Cardiac atrium fibroblast (primary cell): ENCODE measurements around the gene KRT27. TPM values are rescaled to one million over a fixed set of nuclear protein-coding genes. Genes with fewer than 3 reads are reported as not detected.

Experiments used
- total RNA-seq: library from RNA; depleted of rRNA; stranded (reverse); fragments of >200 nt; gene quantifications from 2 replicates; pipeline ENCODE4 v1.2.3, GENCODE V29; 2015

KRT27 gene, protein sequence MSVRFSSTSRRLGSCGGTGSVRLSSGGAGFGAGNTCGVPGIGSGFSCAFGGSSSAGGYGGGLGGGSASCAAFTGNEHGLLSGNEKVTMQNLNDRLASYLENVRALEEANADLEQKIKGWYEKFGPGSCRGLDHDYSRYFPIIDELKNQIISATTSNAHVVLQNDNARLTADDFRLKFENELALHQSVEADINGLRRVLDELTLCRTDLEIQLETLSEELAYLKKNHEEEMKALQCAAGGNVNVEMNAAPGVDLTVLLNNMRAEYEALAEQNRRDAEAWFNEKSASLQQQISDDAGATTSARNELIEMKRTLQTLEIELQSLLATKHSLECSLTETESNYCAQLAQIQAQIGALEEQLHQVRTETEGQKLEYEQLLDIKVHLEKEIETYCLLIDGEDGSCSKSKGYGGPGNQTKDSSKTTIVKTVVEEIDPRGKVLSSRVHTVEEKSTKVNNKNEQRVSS
- not detected in 2 replicates for total RNA-seq

DNA sequence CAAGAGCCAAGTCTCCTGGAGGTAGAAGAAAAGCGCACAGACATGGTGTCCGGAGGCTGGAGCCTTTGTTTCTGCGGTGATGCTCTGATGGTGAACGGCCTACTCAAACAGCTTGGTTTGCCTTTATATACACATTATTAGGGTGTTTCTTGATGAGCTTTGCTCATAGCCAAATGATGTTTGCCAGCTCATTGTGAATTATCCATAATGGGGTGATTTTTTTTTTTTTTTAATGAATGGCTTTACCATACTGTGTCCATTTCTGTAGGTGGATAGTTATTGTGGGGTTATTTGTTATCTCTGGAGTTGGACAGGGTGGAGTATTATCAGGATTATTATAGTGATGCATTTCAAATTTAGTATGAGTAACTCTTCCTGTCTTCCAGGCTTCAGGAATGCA, at the start of gene KRT27:
KRT27 (minus strand) TSS at position 101 of the 400 bp plus-strand sequence; CDS start at position 44, 57 bp downstream.

DNA sequence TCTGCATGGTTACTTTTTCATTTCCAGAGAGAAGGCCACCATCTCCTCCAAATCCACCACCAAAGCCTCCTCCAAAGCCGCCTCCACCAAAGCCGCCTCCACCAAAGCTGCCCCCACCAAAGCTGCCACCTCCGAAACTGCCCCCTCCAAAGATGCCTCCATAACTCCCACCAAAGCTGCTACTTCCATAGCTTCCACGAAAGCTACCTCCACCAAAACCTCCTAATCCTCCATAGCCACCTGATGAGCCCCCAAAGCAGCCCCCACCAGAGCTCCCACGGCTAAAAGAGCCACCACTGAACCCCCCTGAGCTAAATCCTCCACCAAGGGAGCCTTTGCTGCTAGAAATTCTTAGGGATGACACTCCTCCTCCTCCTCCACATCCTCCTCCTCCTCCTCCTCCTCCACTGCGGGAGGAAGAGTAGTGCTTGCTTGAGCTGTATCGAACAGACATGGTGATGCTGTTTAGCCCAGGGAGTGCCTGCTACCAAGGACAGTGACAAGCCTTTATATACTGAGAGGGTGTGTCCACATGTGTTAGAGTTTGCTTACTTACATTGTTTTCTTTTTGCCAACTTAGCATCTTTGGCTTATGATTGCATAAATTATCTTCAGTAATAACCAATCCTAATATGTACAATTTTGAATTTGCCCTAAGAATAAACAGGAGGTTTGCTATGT, 39.9 kb upstream of the KRT27 start, which contains the start of gene KRT10:
KRT10 (minus strand) TSS at position 483 of the 681 bp plus-strand sequence; CDS start at position 454, 29 bp downstream.

GRCh38 chr17:40799859-40800258, 17.5 kb upstream of the KRT27 start, which contains the start of gene KRT28:
Gene KRT28, minus strand, starts transcription at chr17:40799959. Its CDS starts 66 bp downstream, at chr17:40799893.

DNA sequence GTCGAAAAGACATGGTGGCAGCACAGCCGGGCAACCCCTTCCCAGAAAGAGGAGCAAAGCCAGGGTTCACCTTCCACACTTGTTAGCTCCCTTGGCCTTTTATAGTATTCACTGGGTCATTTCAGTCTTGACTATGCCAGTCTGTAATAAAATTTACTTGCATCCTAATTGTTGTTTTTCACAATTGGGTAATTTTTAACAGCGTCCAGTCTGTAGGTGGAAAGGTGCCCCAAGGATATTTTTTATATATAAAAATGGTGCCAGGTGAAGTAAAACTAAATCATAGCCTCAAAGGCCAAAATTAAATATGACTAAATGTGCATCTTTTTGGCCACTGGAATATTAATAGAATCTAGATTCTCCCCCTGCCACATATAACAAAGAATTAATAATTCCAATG, 10.2 kb downstream of the KRT27 start, which contains the start of gene KRT26:
KRT26 (minus strand) TSS at position 101 of the 400 bp plus-strand sequence; CDS start at position 13, 88 bp downstream.

DNA sequence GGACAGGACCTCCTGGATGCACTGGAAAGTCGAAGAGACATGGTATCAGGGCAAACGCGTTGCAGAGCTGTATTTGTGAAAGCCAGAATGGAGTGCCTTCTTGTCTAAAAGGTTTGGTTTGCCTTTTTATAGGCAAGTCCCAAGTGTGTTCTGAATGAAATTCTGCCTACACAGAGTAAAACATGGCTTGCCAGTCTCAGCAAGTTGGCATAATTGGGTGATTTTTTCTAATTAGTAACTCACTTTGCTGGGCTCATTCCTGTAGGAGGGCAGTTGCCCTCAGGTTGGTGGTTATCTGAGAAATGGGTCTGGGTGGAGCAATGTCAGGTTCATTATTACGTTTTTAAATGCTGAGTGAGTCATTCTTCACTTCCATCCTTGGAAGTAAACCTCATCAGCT, 27.1 kb downstream of the KRT27 start, which contains the start of gene KRT25:
KRT25 (minus strand) TSS at position 101 of the 400 bp plus-strand sequence; CDS start at position 41, 60 bp downstream.

Other genes starting within 250 kb of the KRT27 start
- gene CCR7, start 217.1 kb downstream of the KRT27 start, total RNA-seq, result not detected in 2 replicates
- gene SMARCE1, start 134.7 kb downstream of the KRT27 start, total RNA-seq, result 53.3 and 55.4 TPM in 2 replicates
- not detected in 2 replicates for gene KRT222, start 117.4 kb downstream of the KRT27 start, total RNA-seq
- gene KRT24, start 78.8 kb downstream of the KRT27 start, total RNA-seq, result not detected in 2 replicates
- gene KRT25, start 27.2 kb downstream of the KRT27 start, total RNA-seq, result not detected in 2 replicates
- not detected in 2 replicates for gene KRT26, start 10.3 kb downstream of the KRT27 start, total RNA-seq
- not detected in 2 replicates for gene KRT28, start 17.4 kb upstream of the KRT27 start, total RNA-seq
- gene KRT10, start 40.1 kb upstream of the KRT27 start, total RNA-seq, result 19.7 and 36.3 TPM in 2 replicates
- gene KRT12, start 84.7 kb upstream of the KRT27 start, total RNA-seq, result not detected in 2 replicates
- not detected in 2 replicates for gene KRT20, start 102.7 kb upstream of the KRT27 start, total RNA-seq
- gene KRT23, start 155.1 kb upstream of the KRT27 start, total RNA-seq, result not detected in 2 replicates
- gene KRT39, start 184.4 kb upstream of the KRT27 start, total RNA-seq, result not detected in 2 replicates
- gene KRT40, start 201.8 kb upstream of the KRT27 start, total RNA-seq, result not detected in 2 replicates
- not detected in 2 replicates for gene KRTAP3-3, start 211.6 kb upstream of the KRT27 start, total RNA-seq
- gene KRTAP3-2, start 217.4 kb upstream of the KRT27 start, total RNA-seq, result not detected in 2 replicates
- gene KRTAP3-1, start 226.6 kb upstream of the KRT27 start, total RNA-seq, result not detected in 2 replicates
- gene KRTAP1-5, start 244.7 kb upstream of the KRT27 start, total RNA-seq, result not detected in 2 replicates
- gene KRTAP1-4, start 247.6 kb upstream of the KRT27 start, total RNA-seq, result not detected in 2 replicates